Hepatocyte (in vitro differentiated cells): ENCODE results near the gene SLC8B1.

Source experiments
- CTCF ChIP-seq: fragments of 200-600 bp; sonication (generic); IDR thresholded peaks from 2 replicates; pipeline ENCODE4 v1.5.1; 2016; ENCODE audit warnings: antibody characterized with exemption, mild to moderate bottlenecking; ENCODE audit not compliant: poor library complexity
- EZH2 ChIP-seq: fragments of 200-600 bp; sonication (generic); IDR thresholded peaks from 2 replicates; pipeline ENCODE4 v1.6.1; 2016; ENCODE audit warnings: antibody characterized with exemption, mild to moderate bottlenecking, borderline replicate concordance
- EZH2phosphoT487 ChIP-seq: fragments of 200-600 bp; sonication (generic); IDR thresholded peaks from one replicate; pipeline ENCODE4 v1.6.1; 2018; ENCODE audit warnings: antibody characterized with exemption, mild to moderate bottlenecking, low read depth, moderate library complexity; ENCODE audit not compliant: unreplicated experiment, severe bottlenecking

GRCh38 chr12:113317122-113317521, 17.8 kb downstream of the SLC8B1 start:
- TF ChIP-seq CTCF = no peak
- TF ChIP-seq EZH2 = no peak
- no peak for TF ChIP-seq EZH2phosphoT487
